Fibroblast of pulmonary artery (primary cell): ENCODE results near the gene HHIPL1.

Experiments used
- DNase-seq: peaks from one replicate; pipeline ENCODE4 v3.0.0-alpha.2; 2010; ENCODE audit warnings: low read depth
- H3K4me3 ChIP-seq: replicated peaks from 2 replicates; pipeline ENCODE4 v1.5.1; 2011; ENCODE audit warnings: low read depth, mild to moderate bottlenecking, control low read depth, low read length, moderate library complexity
- TF ChIP-seq, protein P1 (sequence below): IDR thresholded peaks from 2 replicates; pipeline ENCODE4 v1.5.1; 2011; ENCODE audit warnings: mild to moderate bottlenecking, control low read depth, low read length, inconsistent platforms; ENCODE audit errors: missing control alignments

Gene HHIPL1

GRCh38 chr14:99650189-99650588 is 5.3 kb downstream of the HHIPL1 start:
- no peak overlapping the region for H3K4me3 ChIP-seq
- DNase-seq: no peak
- TF ChIP-seq, protein P1, sequence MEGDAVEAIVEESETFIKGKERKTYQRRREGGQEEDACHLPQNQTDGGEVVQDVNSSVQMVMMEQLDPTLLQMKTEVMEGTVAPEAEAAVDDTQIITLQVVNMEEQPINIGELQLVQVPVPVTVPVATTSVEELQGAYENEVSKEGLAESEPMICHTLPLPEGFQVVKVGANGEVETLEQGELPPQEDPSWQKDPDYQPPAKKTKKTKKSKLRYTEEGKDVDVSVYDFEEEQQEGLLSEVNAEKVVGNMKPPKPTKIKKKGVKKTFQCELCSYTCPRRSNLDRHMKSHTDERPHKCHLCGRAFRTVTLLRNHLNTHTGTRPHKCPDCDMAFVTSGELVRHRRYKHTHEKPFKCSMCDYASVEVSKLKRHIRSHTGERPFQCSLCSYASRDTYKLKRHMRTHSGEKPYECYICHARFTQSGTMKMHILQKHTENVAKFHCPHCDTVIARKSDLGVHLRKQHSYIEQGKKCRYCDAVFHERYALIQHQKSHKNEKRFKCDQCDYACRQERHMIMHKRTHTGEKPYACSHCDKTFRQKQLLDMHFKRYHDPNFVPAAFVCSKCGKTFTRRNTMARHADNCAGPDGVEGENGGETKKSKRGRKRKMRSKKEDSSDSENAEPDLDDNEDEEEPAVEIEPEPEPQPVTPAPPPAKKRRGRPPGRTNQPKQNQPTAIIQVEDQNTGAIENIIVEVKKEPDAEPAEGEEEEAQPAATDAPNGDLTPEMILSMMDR: no peak

DNA sequence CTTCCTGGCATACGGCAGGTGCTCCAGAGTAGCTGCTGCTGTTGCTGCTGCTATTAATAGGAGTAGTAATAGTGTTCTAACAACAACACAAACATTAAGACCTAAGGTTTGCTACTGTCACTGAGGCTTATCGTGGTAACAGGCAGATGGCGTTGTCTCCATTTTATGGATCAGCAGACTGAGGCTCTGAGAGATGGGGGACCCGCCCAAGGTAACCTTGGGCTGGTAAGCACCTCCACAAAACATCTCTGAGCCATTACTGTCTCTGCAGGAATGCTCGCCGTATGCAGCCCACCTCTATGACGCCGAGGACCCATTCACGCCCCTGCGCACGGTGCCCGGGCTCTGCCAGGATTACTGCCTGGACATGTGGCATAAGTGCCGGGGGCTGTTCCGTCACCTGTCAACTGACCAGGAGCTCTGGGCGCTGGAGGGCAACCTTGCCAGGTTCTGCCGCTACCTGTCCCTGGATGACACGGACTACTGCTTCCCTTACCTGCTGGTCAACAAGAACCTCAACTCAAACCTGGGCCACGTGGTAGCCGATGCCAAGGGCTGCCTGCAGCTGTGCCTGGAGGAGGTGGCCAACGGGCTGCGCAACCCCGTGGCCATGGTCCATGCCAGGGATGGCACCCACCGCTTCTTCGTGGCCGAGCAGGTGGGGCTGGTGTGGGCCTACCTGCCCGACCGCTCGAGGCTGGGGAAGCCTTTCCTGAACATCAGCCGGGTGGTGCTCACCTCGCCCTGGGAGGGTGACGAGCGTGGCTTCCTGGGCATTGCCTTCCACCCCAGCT is 7.2 kb downstream of the HHIPL1 start:
- H3K4me3 ChIP-seq: no peak overlapping the region
- DNase-seq: no peak
- TF ChIP-seq, protein P1: no peak

DNA sequence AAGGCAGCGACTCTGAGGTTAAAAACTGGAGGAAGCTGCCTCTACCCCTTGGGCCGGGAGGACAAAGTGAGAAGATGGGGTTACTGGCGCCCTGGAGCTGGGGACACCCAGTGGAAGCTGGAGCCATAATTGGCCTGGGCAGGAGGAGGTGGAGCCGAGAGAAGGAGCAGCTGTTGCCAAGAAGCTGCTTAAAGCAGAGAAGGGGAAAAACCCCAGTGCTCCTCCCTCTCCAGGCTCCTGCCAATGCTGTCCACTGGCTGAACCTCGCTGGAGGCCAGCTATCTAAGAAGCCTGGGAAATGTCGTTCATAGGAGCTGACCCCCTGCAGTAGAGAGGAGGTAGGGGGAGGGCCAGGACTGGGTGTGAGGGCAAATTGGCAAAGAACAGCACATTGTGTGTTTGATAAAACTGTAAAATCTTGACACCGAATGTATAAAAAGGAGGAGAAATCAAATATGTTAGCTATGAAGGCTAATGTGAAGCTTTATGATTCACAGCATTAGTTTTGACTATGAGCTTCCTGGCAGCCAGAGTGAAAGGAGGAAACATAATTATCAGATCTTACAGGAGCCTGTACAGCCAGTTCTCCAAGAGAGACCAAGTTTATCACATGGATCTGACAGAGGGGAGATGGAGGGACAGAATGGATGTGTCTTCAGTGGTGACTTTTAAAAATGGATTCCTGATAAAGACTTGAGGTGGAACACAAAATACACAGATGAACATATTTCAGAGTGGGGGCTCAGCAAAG is 9.5 kb downstream of the HHIPL1 start:
- TF ChIP-seq, protein P1: no peak
- no peak overlapping the region for H3K4me3 ChIP-seq
- DNase-seq: peak; percentile 84

GRCh38 chr14:99655521-99655920 is 10.6 kb downstream of the HHIPL1 start:
- no peak overlapping the region for H3K4me3 ChIP-seq
- peak; percentile 54 for DNase-seq
- TF ChIP-seq, protein P1: no peak

DNA sequence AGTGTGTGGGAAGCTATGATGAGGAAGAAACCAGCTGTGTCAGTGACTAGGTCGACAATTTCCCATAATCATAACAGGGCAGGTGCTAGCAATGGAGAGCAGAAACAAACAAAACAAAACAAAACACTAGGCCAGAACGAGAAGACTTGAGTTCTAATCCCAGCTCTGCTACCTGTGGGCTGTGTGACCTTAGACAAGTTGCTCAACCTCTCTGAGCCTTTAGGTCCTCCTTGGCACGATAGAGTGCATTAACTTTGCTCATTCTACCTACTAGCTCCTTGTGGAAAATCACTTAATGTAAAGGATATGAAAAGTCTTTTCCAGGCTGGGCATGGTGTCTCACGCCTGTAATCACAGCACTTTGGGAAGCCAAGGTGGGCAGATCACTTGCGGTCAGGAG is 11.2 kb downstream of the HHIPL1 start:
- H3K4me3 ChIP-seq: no peak overlapping the region
- TF ChIP-seq, protein P1: no peak
- no peak for DNase-seq

GRCh38 chr14:99657645-99658155 is 12.8 kb downstream of the HHIPL1 start:
- TF ChIP-seq, protein P1: no peak
- no peak for DNase-seq
- no peak overlapping the region for H3K4me3 ChIP-seq
